ENCODE measurements around the gene ASTL. TPM values are rescaled to one million over a fixed set of nuclear protein-coding genes. Genes with fewer than 3 reads are reported as not detected.
A peak's percentile ranks its signal among the peaks of the same experiment; 100 is the strongest.

The ASTL gene
- total RNA-seq, 1 donor from 2014 or later = not detected

- Histone ChIP-seq H3K27ac (no peak overlapping the region), H3K36me3 (no peaks in the 10 kb centered on the region), H3K9me3 (no peaks in the 10 kb centered on the region), H3K4me1 (no peaks in the 10 kb centered on the region), H3K27me3 (no peaks in the 10 kb centered on the region), H3K4me3 (no peak overlapping the region)
- DNase-seq (peak; percentile 40), ATAC-seq (no peak)
- intact Hi-C loops (cut with DNase I) = no loop called here
- TF ChIP-seq CTCF (IDR thresholded peaks at IDR 0.05) = no peak
Measured at GRCh38 chr2:96158554-96158940, 20.2 kb upstream of the ASTL start.

GRCh38 chr2:96157649-96158553 is 19.6 kb upstream of the ASTL start:
- H3K27ac ChIP-seq = no peak overlapping the region

DNA sequence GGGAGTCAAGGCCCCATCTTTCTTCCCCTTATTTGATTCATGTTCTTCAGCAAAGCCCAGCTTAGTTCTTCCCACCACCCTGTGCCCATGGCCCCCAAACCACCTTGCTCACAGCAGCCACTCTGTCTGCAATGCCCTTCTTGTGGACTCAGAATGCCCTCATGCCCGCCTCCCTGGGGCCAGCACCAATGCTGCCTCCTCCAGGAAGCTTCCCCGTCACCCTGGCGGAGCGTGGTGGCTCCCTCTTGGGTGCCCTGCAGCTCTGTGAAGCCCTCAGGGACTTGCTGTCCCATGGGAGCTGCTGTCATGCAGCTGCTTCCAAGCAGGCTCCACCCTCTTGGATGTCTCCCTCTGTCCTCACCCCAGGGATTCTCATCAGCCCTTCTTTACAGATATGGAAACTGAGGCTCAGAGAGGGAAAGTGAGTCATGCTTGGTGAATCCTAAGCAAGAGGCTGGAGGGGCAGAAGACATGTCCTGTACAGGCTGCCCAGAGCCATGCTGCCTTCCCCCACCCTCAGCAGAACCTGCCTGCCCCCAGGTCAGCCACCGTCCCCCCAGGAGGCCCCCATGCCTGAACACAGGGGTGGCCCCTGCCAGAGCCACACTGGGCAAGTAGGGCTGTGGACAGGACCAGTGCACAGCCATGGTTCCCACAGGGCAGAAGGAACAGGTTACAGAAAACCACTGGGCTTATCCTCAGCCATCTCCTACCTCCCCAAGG is 18.8 kb upstream of the ASTL start:
- peak; percentile 60 for DNase-seq
- no peaks in the 10 kb centered on the region for H3K36me3 ChIP-seq
- ATAC-seq = peak; percentile 3
- TF ChIP-seq CTCF (IDR thresholded peaks at IDR 0.05) = no peak
- H3K4me3 ChIP-seq = no peak overlapping the region
- H3K27me3 ChIP-seq = no peaks in the 10 kb centered on the region
- intact Hi-C loops (cut with DNase I) = no loop called here
- no peaks in the 10 kb centered on the region for H3K4me1 ChIP-seq
- H3K27ac ChIP-seq = no peak overlapping the region
- no peaks in the 10 kb centered on the region for H3K9me3 ChIP-seq

More at GRCh38 chr2:96157649-96158553, 19.6 kb upstream of the ASTL start:
- no peak for TF ChIP-seq CTCF (IDR thresholded peaks at IDR 0.05)
- Histone ChIP-seq H3K4me3 (no peak overlapping the region), H3K27me3 (no peaks in the 10 kb centered on the region), H3K9me3 (no peaks in the 10 kb centered on the region), H3K4me1 (no peaks in the 10 kb centered on the region), H3K36me3 (no peaks in the 10 kb centered on the region)
- DNase-seq (peak; percentile 64), ATAC-seq (peak; percentile 55)
- intact Hi-C loops (cut with DNase I) = no loop called here

DNA sequence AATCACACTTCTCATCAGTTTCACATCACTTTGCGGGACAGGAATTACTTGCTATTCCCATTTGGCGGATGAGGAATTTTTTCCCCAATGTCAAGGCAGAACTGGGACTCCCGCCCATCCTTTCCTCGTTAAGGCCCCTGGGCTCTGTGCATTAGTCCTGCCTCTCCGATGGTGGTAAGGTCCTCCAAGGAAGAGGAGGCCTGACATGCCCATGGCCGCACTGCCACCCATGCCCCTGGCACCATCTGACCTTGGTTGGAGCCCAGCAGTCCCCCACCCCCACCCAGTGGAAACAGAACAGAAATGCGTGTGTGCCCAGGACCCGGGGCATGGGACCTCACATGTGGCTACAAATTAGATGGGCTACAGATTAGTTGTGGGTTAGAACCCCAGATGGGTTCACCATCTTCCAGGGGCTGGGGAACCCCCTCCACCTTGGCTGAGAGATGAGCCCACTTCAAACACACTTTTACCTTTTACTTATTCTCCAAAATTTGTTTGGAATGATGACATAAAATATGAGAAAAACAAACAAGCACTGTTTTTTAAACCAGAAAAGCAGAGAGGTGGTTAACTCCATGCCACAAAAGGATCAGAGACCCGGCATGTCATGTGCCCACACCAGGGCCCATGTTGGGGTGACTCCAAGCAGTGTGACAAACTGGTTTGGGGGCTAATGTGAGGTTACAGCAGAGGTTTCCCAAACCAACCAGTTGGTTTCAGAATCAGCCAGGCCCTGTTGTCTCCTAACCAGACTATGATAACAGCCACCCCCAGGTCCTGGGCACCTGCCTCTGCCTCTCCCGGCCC is 17.9 kb upstream of the ASTL start:
- ATAC-seq (no peak), DNase-seq (peak; percentile 44)
- Histone ChIP-seq H3K27ac (no peak overlapping the region), H3K27me3 (no peaks in the 10 kb centered on the region), H3K36me3 (no peaks in the 10 kb centered on the region), H3K4me1 (no peaks in the 10 kb centered on the region), H3K4me3 (no peak overlapping the region), H3K9me3 (no peaks in the 10 kb centered on the region)
- TF ChIP-seq CTCF (IDR thresholded peaks at IDR 0.05) = no peak
- intact Hi-C loops (cut with DNase I) = no loop called here

- H3K4me1 ChIP-seq = no peaks in the 10 kb centered on the region
- no peak overlapping the region for H3K27ac ChIP-seq
- intact Hi-C loops (cut with DNase I) = no loop called here
- ATAC-seq (no peak), DNase-seq (peak; percentile 56)
- no peak overlapping the region for H3K4me3 ChIP-seq
- H3K27me3 ChIP-seq = no peaks in the 10 kb centered on the region
- no peaks in the 10 kb centered on the region for H3K9me3 ChIP-seq
- no peaks in the 10 kb centered on the region for H3K36me3 ChIP-seq
- no peak for TF ChIP-seq CTCF (IDR thresholded peaks at IDR 0.05)
Measured at GRCh38 chr2:96154506-96155380, 16.4 kb upstream of the ASTL start.
